IMR-90 (cell line): ENCODE data around the gene IGF2R. TPM values are rescaled to one million over a fixed set of nuclear protein-coding genes. Genes with fewer than 3 reads are reported as not detected.
A peak's percentile ranks its signal among the peaks of the same experiment; 100 is the strongest.

Experiments used
- ATAC-seq: fragments of 200-7000 bp; cut with Tn5 transposase; 2 replicates; pipeline ENCODE4 v1.9.1; 2020; ENCODE audit warnings: low read depth, mild to moderate bottlenecking, moderate library complexity
- BruUV-seq: library from RNA; stranded (reverse); fragments of 400-500 nt; replicated peaks from 2 replicates; lab custom pipeline; 2021; lab: Mats Ljungman, UMichigan
- CTCF ChIA-PET: fragments of 300-600 bp; formaldehyde crosslinking; extraction: SDS; loops from one replicate; lab custom pipeline; 2021; ENCODE audit warnings: antibody characterized with exemption; lab: Yijun Ruan, JAX
- POLR2A ChIA-PET: fragments of 300-600 bp; sonication (Branson Sonifier 250); formaldehyde crosslinking; loops from one replicate; lab custom pipeline; 2022; ENCODE audit warnings: antibody characterized with exemption; ENCODE audit not compliant: unreplicated experiment; lab: Charles Lee
- DNase-seq: peaks from one replicate; pipeline ENCODE4 v3.0.0; 2013
- H2AFZ ChIP-seq: replicated peaks from 2 replicates; pipeline ENCODE3; 2013; ENCODE audit warnings: low read length, mild to moderate bottlenecking; ENCODE audit not compliant: poor library complexity
- H2AK5ac ChIP-seq: 2 replicates; pipeline ENCODE4 v1.6.1; 2013; ENCODE audit warnings: low read depth, low read length, inconsistent platforms
- H2AK9ac ChIP-seq: replicated peaks from 2 replicates; pipeline ENCODE3; 2013; ENCODE audit warnings: mild to moderate bottlenecking, low read depth, low read length, moderate library complexity; ENCODE audit not compliant: poor library complexity
- H2BK120ac ChIP-seq: 2 replicates; pipeline ENCODE4 v1.6.1; 2013; ENCODE audit warnings: low read depth, low read length, inconsistent platforms
- H2BK15ac ChIP-seq: 3 replicates; pipeline ENCODE4 v1.6.1; 2013; ENCODE audit warnings: low read depth, low read length, inconsistent platforms
- H2BK20ac ChIP-seq: 2 replicates; pipeline ENCODE4 v1.6.1; 2013; ENCODE audit warnings: low read depth, mild to moderate bottlenecking, inconsistent platforms, low read length, moderate library complexity
- H2BK5ac ChIP-seq: 2 replicates; pipeline ENCODE4 v1.6.1; 2013; ENCODE audit warnings: mild to moderate bottlenecking, low read depth, low read length, inconsistent platforms; ENCODE audit not compliant: poor library complexity, severe bottlenecking
- H3K14ac ChIP-seq: replicated peaks from 2 replicates; pipeline ENCODE4 v1.6.1; 2013; ENCODE audit warnings: low read depth, low read length, inconsistent platforms
- H3K18ac ChIP-seq: 2 replicates; pipeline ENCODE4 v1.6.1; 2013; ENCODE audit warnings: low read depth, low read length, control low read depth
- H3K23ac ChIP-seq: 2 replicates; pipeline ENCODE4 v1.6.1; 2013; ENCODE audit warnings: low read depth, low read length, inconsistent platforms
- H3K27ac ChIP-seq: 2 replicates; pipeline ENCODE4 v1.5.1; 2013; ENCODE audit warnings: mild to moderate bottlenecking, control low read depth, low read length; ENCODE audit not compliant: insufficient read depth
- H3K27me3 ChIP-seq: 2 replicates; pipeline ENCODE4 v1.6.1; 2013; ENCODE audit warnings: low read length; ENCODE audit not compliant: control insufficient read depth, insufficient read depth
- H3K36me3 ChIP-seq: 2 replicates; pipeline ENCODE4 v1.6.1; 2013; ENCODE audit warnings: low read length, mixed read lengths; ENCODE audit not compliant: control insufficient read depth, insufficient read depth
- H3K4ac ChIP-seq: 2 replicates; pipeline ENCODE4 v1.6.1; 2013; ENCODE audit warnings: low read depth, low read length, inconsistent platforms
- H3K4me1 ChIP-seq: 2 replicates; pipeline ENCODE4 v1.6.1; 2013; ENCODE audit warnings: low read length, mixed read lengths; ENCODE audit not compliant: control insufficient read depth, insufficient read depth
- H3K4me2 ChIP-seq: 2 replicates; pipeline ENCODE4 v1.6.1; 2013; ENCODE audit warnings: low read depth, mild to moderate bottlenecking, control low read depth, low read length, moderate library complexity
- H3K4me3 ChIP-seq: 2 replicates; pipeline ENCODE4 v1.5.1; 2013; ENCODE audit warnings: low read depth, mild to moderate bottlenecking, control low read depth, low read length, moderate library complexity; ENCODE audit not compliant: insufficient read depth
- H3K56ac ChIP-seq: 2 replicates; pipeline ENCODE4 v1.6.1; 2013; ENCODE audit warnings: low read length, inconsistent platforms; ENCODE audit not compliant: insufficient read depth; ENCODE audit errors: extremely low read depth
- H3K79me1 ChIP-seq, 2 experiments: 2 replicates each; pipeline ENCODE4 v1.6.1; 2013; ENCODE audit warnings: low read length in 2 of 2, inconsistent platforms in 1 of 2, low read depth in 1 of 2
- H3K9ac ChIP-seq: 2 replicates; pipeline ENCODE4 v1.6.1; 2013; ENCODE audit warnings: low read depth, low read length, control low read depth
- H3K9me1 ChIP-seq: 2 replicates; pipeline ENCODE4 v1.6.1; 2013; ENCODE audit warnings: low read length, inconsistent platforms; ENCODE audit not compliant: insufficient read depth
- H3K9me3 ChIP-seq: 2 replicates; pipeline ENCODE4 v1.6.1; 2013; ENCODE audit warnings: low read length; ENCODE audit not compliant: control insufficient read depth, insufficient read depth
- H4K20me1 ChIP-seq: 2 replicates; pipeline ENCODE4 v1.6.1; 2013; ENCODE audit warnings: low read length, inconsistent platforms; ENCODE audit not compliant: insufficient read depth
- H4K5ac ChIP-seq: 2 replicates; pipeline ENCODE4 v1.6.1; 2013; ENCODE audit warnings: mild to moderate bottlenecking, low read depth, low read length, control low read depth
- H4K8ac ChIP-seq, 2 experiments: 2 replicates each; pipeline ENCODE4 v1.6.1; 2013; ENCODE audit warnings: low read depth in 2 of 2, low read length in 2 of 2, control low read depth in 1 of 2, inconsistent platforms in 1 of 2
- H4K91ac ChIP-seq: 2 replicates; pipeline ENCODE4 v1.6.1; 2013; ENCODE audit warnings: low read depth, low read length, inconsistent platforms; ENCODE audit not compliant: insufficient read depth
- BHLHE40 ChIP-seq: fragments of 150-350 bp; IDR thresholded peaks from 2 replicates; pipeline ENCODE4 v1.6.1; 2016; ENCODE audit warnings: mild to moderate bottlenecking, low read depth, low read length
- CEBPB ChIP-seq: IDR thresholded peaks from 2 replicates; pipeline ENCODE4 v1.6.1; 2012; ENCODE audit warnings: low read depth, low read length, improper control_type of control experiment
- CHD1 ChIP-seq: IDR thresholded peaks from 2 replicates; pipeline ENCODE4 v1.6.1; 2012; ENCODE audit warnings: low read depth, low read length, improper control_type of control experiment
- CTCF ChIP-seq: conservative IDR thresholded peaks from 2 replicates; pipeline ENCODE4 v1.5.1; 2012; ENCODE audit warnings: mild to moderate bottlenecking, low read depth, low read length, improper control_type of control experiment
- ELK1 ChIP-seq: fragments of 150-350 bp; IDR thresholded peaks from 2 replicates; pipeline ENCODE4 v1.6.1; 2016; ENCODE audit warnings: low read depth, mild to moderate bottlenecking, low read length, moderate library complexity, borderline replicate concordance
- FOS ChIP-seq: fragments of 150-350 bp; IDR thresholded peaks from 2 replicates; pipeline ENCODE4 v1.6.1; 2016; ENCODE audit warnings: low read depth, low read length
- MAFK ChIP-seq: IDR thresholded peaks from 2 replicates; pipeline ENCODE4 v1.6.1; 2012; ENCODE audit warnings: low read depth, low read length, improper control_type of control experiment
- MAZ ChIP-seq: IDR thresholded peaks from 2 replicates; pipeline ENCODE4 v1.6.1; 2012; ENCODE audit warnings: low read depth, mild to moderate bottlenecking, low read length, improper control_type of control experiment, moderate library complexity, borderline replicate concordance
- MXI1 ChIP-seq: IDR thresholded peaks from 2 replicates; pipeline ENCODE4 v1.6.1; 2012; ENCODE audit warnings: low read depth, mild to moderate bottlenecking, low read length, moderate library complexity, borderline replicate concordance
- NFE2L2 ChIP-seq: fragments of 150-350 bp; IDR thresholded peaks from 2 replicates; pipeline ENCODE4 v1.6.1; 2016; ENCODE audit warnings: low read depth, mild to moderate bottlenecking, low read length
- POLR2A ChIP-seq: IDR thresholded peaks from 2 replicates; pipeline ENCODE4 v1.6.1; 2012; ENCODE audit warnings: mild to moderate bottlenecking, low read depth, low read length
- RAD21 ChIP-seq: IDR thresholded peaks from 2 replicates; pipeline ENCODE4 v1.6.1; 2012; ENCODE audit warnings: low read length, improper control_type of control experiment
- RCOR1 ChIP-seq: IDR thresholded peaks from 2 replicates; pipeline ENCODE4 v1.6.1; 2012; ENCODE audit warnings: mild to moderate bottlenecking, low read length, improper control_type of control experiment; ENCODE audit not compliant: insufficient replicate concordance
- RFX5 ChIP-seq: IDR thresholded peaks from 2 replicates; pipeline ENCODE4 v1.8.0; 2012; ENCODE audit warnings: low read depth, mild to moderate bottlenecking, low read length, moderate library complexity
- USF2 ChIP-seq: fragments of 150-350 bp; IDR thresholded peaks from 2 replicates; pipeline ENCODE4 v1.6.1; 2017; ENCODE audit warnings: mild to moderate bottlenecking, antibody characterized with exemption, low read length, low read depth
- WGBS, 2 experiments: methylation state at CpG; one replicate each; pipeline versions ENCODE4 v1.1.5 to v1.1.7; 2013; ENCODE audit warnings: missing lambda C conversion rate in 2 of 2; ENCODE audit not compliant: insufficient read length in 1 of 2; ENCODE audit errors: extremely low coverage in 2 of 2; 5-methylcytosine and 5-hydroxymethylcytosine counted together
- dilution Hi-C: fragments of 300-500 bp; cut with HindIII; formaldehyde crosslinking; loops from one replicate; pipeline ENCODE4 v1.14.3; 2018; ENCODE audit warnings: low sequenced_read_pairs; ENCODE audit not compliant: unreplicated experiment
- in situ Hi-C: fragments of 300-500 bp; cut with MboI; formaldehyde crosslinking; loops from 3 replicates; pipeline ENCODE4 v1.14.3; 2019; ENCODE audit warnings: low sequenced_read_pairs, inconsistent platforms, mixed read lengths
- intact Hi-C: fragments of 100-400 bp; cut with micrococcal nuclease; formaldehyde crosslinking; loops from 2 replicates; pipeline ENCODE4 v1.10.0; 2022
- polyA plus RNA-seq, 3 experiments: library from polyadenylated mRNA; depleted of rRNA; stranded (reverse); fragments of >200 nt; gene quantifications; 2 replicates each; pipeline ENCODE4 v1.2.3, GENCODE V29; 2012; ENCODE audit warnings: low replicate concordance in 1 of 3
- total RNA-seq: library from RNA; depleted of rRNA; stranded (reverse); fragments of >200 nt; gene quantifications from 2 replicates; pipeline ENCODE4 v1.2.3, GENCODE V29; 2012

Gene IGF2R
- total and polyA plus RNA-seq, 2 of the 4 experiments (the other 2 are of a cell fraction) = 33.2 to 41.4 TPM

GRCh38 chr6:159933077-159933476, 35.8 kb upstream of the IGF2R start:
- no peak overlapping the region for H2BK15ac ChIP-seq
- no peak overlapping the region for H4K91ac ChIP-seq
- H3K4me3 ChIP-seq = no peak overlapping the region
- H3K18ac ChIP-seq = no peak overlapping the region
- no peak overlapping the region for H2BK20ac ChIP-seq
- DNase-seq = peak; percentile 16
- H3K27me3 ChIP-seq = no peaks in the 10 kb centered on the region
- no peak overlapping the region for H3K27ac ChIP-seq
- in situ Hi-C loops = no loop called here
- BruUV-seq = no TSS peak
- WGBS, 2 experiments = no CpG with 5 or more reads among the region's 1 CpG
- no peak overlapping the region for H2BK5ac ChIP-seq
- no peak overlapping the region for H4K5ac ChIP-seq
- no peak for ATAC-seq
- POLR2A ChIA-PET = no interaction called here
- H4K20me1 ChIP-seq = no peaks in the 10 kb centered on the region
- H3K4ac ChIP-seq = no peak overlapping the region
- no peak overlapping the region for H4K8ac ChIP-seq
- H3K9ac ChIP-seq = no peak overlapping the region
- no peak overlapping the region for H3K14ac ChIP-seq
- intact Hi-C loops = loop anchor here (10.0 kb wide), 1 partner anchor 758 kb away; no protein-coding TSS in a partner anchor
- no peak overlapping the region for H2AK5ac ChIP-seq
- CTCF ChIA-PET = no interaction called here
- H3K9me1 ChIP-seq = no peaks in the 10 kb centered on the region
- no peak overlapping the region for H3K56ac ChIP-seq
- H3K9me3 ChIP-seq = peaks cover 4% of the 10 kb centered on the region; the same call in 1 of the 2 replicates
- no peak overlapping the region for H2AK9ac ChIP-seq
- dilution Hi-C loops = no loop called here
- no peak overlapping the region for H3K23ac ChIP-seq
- TF ChIP-seq CHD1 (no peak), ELK1 (no peak), MAFK (no peak), CTCF (no peak), USF2 (no peak), RCOR1 (no peak), BHLHE40 (no peak), MXI1 (no peak), MAZ (no peak), FOS (no peak), POLR2A (no peak), RFX5 (no peak), NFE2L2 (no peak), RAD21 (no peak), CEBPB (no peak)
- H3K79me1 ChIP-seq = no peaks in the 10 kb centered on the region
- H3K36me3 ChIP-seq = no peaks in the 10 kb centered on the region
- peaks cover 5% of the 10 kb centered on the region for H3K4me1 ChIP-seq
- no peak overlapping the region for H3K4me2 ChIP-seq
- no peak overlapping the region for H2AFZ ChIP-seq
- H2BK120ac ChIP-seq = no peak overlapping the region
